Putamen (tissue), 1 donor: ENCODE data around the gene FRG1.
"Not testable (repeated sequence)": the region's sequence is repeated elsewhere in the genome, so short reads cannot be mapped to it uniquely, and the experiment has no call there.

Source experiments
- DNase-seq: peaks from one replicate; pipeline ENCODE4 v3.0.0-alpha.2; 2016; ENCODE audit warnings: low spot score

FRG1 gene

GRCh38 chr4:189940178-189941004 lies at the start of gene FRG1:
Gene FRG1, plus strand, starts transcription at chr4:189940872. Its CDS starts 138 bp downstream, at chr4:189941010.
- peak; percentile 89 for DNase-seq

- DNase-seq: no peak
These were observed 43.0 kb upstream of the FRG1 start for GRCh38 chr4:189897667-189898066.

DNA sequence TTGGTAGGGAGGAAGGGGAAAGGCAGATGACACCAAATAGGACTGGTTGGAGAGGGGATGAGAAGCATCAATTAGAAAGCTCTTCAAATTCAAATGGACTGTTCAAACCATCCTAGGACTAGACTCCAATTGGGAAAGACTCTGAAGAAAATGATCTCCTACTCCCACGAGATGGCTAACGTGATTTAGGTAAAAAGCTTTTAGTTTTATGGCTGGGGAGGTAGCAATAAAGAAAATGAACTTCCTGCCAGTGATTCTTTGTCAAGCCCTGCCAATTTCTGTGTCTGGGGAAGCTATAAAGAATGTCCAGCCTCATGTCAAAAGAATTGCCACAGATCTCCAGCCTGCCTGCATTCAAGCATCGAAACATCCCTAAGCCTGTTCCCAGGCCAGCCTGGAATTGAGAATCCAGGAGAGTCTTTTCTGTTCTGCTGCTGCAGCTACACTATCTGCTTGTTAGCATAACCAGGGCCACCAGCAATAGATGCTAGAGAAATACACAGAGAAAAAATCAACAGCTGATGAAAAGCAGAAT lies 41.1 kb upstream of the FRG1 start:
- not testable (repeated sequence) for DNase-seq

DNA sequence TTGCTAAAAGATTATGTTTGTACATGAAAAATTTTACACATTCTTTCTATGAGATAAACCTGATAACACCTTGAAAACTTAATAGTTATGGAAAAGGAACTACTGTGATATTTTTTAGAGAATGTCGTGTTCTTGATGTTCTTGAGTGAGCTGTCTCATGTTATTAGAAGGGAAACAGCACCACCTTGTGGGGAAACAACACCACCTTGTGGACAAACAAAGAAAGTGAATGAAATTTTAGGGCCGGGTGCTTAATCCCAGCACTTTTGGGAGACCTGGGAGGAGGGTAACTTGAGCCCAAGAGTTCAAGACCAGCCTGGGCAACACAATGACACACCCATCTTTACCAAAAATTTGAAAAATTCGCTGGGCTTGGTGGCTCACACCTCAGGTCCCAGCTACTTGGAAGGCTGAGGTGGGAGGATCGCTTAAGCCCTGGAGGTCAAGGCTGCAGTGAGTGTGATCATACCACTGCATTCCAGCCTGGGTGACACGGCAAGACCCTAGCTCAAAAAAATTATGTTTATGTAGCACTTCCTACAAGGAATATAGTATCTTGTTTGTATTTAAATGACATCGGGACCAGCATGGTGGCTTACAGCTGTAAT lies 36.1 kb upstream of the FRG1 start:
- DNase-seq: peak; percentile 52

GRCh38 chr4:189912170-189912569 lies 28.5 kb upstream of the FRG1 start:
- no peak for DNase-seq

GRCh38 chr4:189917161-189917891 lies 23.3 kb upstream of the FRG1 start:
- DNase-seq: no peak

- no peak for DNase-seq
These were observed 19.6 kb upstream of the FRG1 start for GRCh38 chr4:189921058-189921457.

GRCh38 chr4:189926742-189927141 lies 13.9 kb upstream of the FRG1 start:
- not testable (repeated sequence) for DNase-seq

DNA sequence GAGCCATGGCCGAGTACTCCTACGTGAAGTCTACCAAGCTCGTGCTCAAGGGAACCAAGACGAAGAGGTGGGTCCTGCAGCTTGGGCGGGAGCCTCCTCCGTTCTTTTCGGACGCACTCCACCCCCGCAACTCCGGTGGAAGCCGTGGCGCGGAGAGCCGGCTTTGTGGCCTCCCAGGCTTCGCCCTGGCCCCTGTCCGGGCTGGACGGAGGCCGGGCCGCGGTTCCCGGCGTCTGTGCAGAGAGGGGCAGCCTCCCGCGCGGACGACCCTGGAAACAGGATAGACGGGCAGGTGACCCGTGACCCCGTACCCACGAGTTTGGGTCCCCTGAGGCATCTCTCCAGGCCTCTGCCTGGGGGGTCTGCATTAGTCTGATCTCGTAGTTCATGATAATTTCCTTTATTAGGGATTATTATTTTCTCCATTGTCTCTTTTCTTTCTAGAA lies 356 bp downstream of the FRG1 start:
- no peak for DNase-seq

GRCh38 chr4:189942412-189942811 lies 1.7 kb downstream of the FRG1 start:
- not testable (repeated sequence) for DNase-seq

DNA sequence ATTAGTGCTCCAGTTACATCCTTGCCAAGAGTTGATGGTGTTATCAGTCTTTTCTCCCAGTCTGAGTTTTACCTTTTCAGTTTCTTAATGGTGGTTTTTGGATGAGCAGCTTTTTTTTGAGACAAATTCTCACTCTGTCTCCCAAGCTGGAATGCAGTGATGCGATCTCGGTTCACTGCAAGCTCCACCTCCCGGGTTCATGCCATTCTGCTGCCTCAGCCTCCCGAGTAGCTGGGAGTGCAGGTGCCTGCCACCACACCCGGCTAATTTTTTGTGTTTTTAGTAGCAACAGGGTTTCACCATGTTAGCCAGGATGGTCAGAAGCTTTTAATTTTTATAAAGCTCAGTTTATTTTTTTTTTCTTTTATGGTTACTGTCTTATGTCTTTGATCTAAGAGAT lies 3.4 kb downstream of the FRG1 start:
- not testable (repeated sequence) for DNase-seq

- DNase-seq: not testable (repeated sequence)
These were observed 6.2 kb downstream of the FRG1 start for GRCh38 chr4:189946906-189947305.

DNA sequence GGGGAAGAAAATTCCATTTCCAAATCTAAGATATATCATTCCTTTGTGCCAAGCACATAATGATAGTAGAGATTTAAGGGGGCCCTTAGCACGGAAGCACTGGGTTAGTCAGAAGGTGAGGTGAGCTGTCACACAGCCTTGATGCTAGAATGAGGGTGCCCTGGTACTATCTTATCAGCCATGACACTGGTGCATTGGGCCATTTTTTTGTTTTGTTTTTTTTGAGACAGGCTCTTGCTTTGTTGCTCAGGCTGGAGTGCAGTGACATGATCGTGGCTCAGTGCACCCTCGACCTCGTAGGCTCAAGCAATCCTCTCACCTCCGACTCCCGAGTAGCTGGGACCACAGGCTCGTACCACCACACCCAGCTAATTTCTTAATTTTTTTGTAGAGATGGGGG lies 7.8 kb downstream of the FRG1 start:
- DNase-seq: not testable (repeated sequence)

DNA sequence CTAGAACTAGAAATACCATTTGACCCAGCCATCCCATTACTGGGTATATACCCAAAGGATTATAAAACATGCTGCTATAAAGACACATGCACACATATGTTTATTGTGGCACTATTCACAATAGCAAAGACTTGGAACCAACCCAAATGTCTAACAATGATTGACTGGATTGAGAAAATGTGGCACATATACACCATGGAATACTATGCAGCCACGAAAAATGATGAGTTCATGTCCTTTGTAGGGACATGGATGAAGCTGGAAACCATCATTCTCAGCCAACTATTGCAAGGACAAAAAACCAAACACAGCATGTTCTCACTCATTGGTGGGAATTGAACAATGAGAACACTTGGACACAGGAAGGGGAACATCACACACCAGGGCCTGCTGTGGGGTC lies 28.6 kb downstream of the FRG1 start:
- not testable (repeated sequence) for DNase-seq

DNA sequence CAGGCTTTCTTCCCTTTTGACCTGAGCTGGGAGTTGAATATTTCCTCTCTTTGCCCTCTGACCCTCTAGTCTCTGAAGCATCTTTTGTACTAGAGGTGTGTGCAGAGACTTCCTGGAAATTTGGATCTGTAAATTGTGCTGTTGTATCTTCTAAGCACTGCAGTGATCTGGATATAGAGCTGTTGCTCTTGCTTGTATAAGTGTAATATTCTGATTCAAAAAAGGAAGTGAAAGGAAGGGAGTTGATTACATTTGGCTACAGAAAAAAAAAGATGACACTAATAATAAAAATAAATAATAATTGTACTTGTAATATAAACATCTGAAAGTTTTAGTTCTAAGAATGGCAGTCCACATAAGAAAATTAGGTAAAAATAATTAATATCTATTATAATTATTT lies 33.0 kb downstream of the FRG1 start:
- no peak for DNase-seq

DNA sequence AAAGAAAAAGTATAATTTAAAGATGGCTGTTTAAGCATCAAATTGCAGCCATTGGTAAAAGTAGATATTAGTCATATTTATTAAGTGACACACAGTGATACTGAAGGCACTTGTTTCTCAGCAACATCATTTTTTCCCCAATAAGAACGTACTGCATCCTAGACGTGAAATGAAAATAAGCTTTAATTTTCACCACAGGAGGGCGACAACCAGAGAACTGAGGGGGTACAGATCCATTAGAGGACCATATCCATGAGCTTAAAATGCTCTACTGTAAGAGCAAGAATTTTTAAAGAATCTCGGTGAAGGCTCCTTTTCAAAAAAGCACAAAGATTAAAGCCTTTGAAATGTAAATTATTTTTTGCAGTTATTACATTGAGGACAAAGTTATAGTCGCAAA lies 33.4 kb downstream of the FRG1 start:
- no peak for DNase-seq

DNA sequence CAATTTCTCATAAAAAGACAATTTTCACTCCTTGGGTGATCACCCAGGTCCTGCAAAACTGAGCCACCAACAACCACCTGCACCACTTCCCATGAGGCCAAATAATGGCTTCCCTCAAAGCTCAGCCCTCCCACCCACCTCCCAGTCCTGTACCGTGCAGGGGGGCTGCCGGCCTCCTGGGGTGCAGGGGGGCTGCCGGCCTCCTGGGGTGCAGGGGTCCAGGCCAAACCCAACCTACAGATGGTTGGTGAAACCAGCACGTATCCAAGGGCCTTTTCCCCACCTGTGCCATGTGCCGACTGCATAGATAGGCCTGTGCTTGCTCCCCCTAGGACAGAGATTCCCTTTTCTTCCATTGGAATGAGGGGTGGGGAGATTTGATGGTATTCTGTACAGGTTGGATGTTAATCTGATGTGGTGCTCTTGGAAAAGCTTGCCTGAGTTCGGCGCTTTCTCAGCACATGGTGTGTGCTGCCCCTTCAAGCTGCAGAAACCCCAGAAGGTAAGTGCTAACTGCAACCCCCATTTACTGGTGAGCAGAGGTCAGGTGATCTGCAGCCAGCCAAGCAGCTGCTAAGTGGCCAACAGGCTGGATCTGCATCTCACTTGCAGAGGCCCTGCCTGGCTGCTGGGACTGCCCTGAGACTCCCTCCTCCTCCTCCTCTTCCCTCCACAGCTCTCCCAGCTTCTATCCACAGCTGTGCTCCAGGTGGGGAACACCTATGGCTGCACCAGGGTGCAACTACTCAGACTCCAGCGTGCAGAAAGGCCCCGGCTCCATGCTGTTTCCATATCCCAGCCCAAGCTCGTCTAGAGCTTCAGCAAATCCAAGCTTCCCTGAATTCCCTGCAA lies 38.8 kb downstream of the FRG1 start:
- DNase-seq: no peak

DNA sequence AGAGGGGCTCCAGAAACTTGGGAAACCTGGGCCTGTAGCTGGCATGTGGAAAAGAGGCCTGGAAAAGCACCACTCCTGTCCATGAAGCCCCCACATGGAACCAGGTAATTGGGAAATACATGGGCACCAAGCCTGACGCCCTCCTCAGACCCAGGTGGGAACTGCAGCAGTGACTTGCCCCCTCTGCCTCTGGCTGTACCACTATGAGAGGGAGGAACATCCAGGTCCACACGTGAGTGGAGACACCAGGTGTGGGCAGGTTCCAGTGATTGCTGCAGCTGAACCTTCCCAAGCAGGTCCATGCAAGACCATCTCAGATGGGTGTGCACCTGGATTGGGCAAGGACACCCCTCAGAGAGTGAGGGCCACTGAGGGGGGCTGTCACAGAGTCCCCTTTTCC lies 39.6 kb downstream of the FRG1 start:
- DNase-seq: not testable (repeated sequence)

- DNase-seq: no peak
These were observed 41.3 kb downstream of the FRG1 start for GRCh38 chr4:189981970-189982369.

GRCh38 chr4:189983916-189984526 lies 43.3 kb downstream of the FRG1 start:
- DNase-seq: not testable (repeated sequence)

- DNase-seq: not testable (repeated sequence)
These were observed 44.0 kb downstream of the FRG1 start for GRCh38 chr4:189984661-189985060.
